Measurements from ENCODE around the gene VANGL2.

The VANGL2 gene

DNA sequence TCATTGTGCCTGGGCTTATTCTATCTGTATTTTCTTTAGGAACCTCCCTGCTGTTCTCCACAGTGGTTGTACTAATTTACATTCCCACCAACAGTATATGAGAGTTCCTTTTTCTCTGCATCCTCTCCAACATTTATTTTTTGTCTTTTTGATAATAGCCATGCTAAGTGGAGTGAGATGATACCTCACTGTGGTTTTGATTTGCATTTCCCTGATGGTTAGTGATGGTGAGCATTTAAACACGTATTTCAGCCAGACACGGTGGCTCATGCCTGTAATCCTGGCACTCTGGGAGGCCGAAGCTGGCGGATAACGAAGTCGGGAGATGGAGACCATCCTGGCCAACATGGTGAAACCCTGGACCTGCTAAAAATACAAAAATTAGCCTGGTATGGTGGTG, 64.8 kb downstream of the VANGL2 start:
- DNase-seq = no peak

DNA sequence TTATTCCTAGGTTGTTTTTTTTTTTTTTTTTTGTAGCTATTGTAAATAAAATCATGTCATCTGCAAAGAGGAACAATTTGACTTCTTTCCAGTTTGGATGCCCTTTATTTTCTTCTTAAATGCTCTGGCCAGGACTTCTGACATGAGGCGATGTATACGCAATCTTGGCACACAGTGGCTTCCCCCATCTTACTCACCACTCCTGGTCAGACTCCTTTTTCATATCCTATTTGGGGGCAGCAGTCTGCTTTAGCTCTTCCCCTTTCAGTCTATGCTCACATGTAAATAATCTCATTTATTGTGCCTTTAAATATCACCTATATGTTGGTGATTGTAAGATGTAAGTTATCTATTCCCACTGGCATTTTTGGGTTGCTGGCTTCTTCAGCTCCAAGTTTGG, 66.6 kb downstream of the VANGL2 start:
- no peak for DNase-seq

- no peak for DNase-seq
Observed at GRCh38 chr1:160467576-160467975, 67.2 kb downstream of the VANGL2 start.

GRCh38 chr1:160471253-160471652, 70.9 kb downstream of the VANGL2 start:
- DNase-seq = no peak

GRCh38 chr1:160472112-160472511, 71.7 kb downstream of the VANGL2 start:
- no peak for DNase-seq

- DNase-seq = no peak
Observed at GRCh38 chr1:160474392-160475242, 74.3 kb downstream of the VANGL2 start.
